HEK293 (cell line): ENCODE data around the gene EPHB3.

Source experiments
- TCF7L2 ChIP-seq: IDR thresholded peaks from 2 replicates; pipeline ENCODE4 v1.6.1; 2011; ENCODE audit warnings: low read depth, mild to moderate bottlenecking, inconsistent platforms, low read length, moderate library complexity, borderline replicate concordance
- YY1 ChIP-seq: fragments of 450-650 bp; formaldehyde crosslinking; IDR thresholded peaks from 2 replicates; pipeline ENCODE4 v1.5.1; 2018; ENCODE audit warnings: missing biosample characterization, missing genetic modification characterization
- ZBTB20 ChIP-seq: fragments of 450-650 bp; formaldehyde crosslinking; IDR thresholded peaks from 2 replicates; pipeline ENCODE4 v1.5.1; 2016; ENCODE audit warnings: missing biosample characterization, missing genetic modification characterization
- ZFP3 ChIP-seq: fragments of 450-650 bp; formaldehyde crosslinking; IDR thresholded peaks from 2 replicates; pipeline ENCODE4 v1.5.1; 2016; ENCODE audit warnings: low read depth, missing biosample characterization, missing genetic modification characterization
- ZNF473 ChIP-seq: fragments of 450-650 bp; formaldehyde crosslinking; IDR thresholded peaks from 2 replicates; pipeline ENCODE4 v1.5.1; 2017; ENCODE audit warnings: missing biosample characterization, missing genetic modification characterization
- ZNF48 ChIP-seq: fragments of 450-650 bp; formaldehyde crosslinking; IDR thresholded peaks from 2 replicates; pipeline ENCODE4 v1.5.1; 2016; ENCODE audit warnings: missing biosample characterization, missing genetic modification characterization
- ZNF529 ChIP-seq: fragments of 450-650 bp; formaldehyde crosslinking; IDR thresholded peaks from 2 replicates; pipeline ENCODE4 v1.5.1; 2017; ENCODE audit warnings: missing genetic modification characterization, missing biosample characterization; ENCODE audit not compliant: insufficient replicate concordance
- TF ChIP-seq, protein P1 (sequence below): fragments of 450-650 bp; formaldehyde crosslinking; IDR thresholded peaks from 2 replicates; pipeline ENCODE4 v1.5.1; 2016; ENCODE audit warnings: missing biosample characterization, missing genetic modification characterization
- TF ChIP-seq, protein P2 (sequence below): sonication (generic); formaldehyde crosslinking; IDR thresholded peaks from 2 replicates; pipeline ENCODE4 v1.8.1; 2022; ENCODE audit warnings: mild to moderate bottlenecking, moderate library complexity, missing genetic modification reagents

DNA sequence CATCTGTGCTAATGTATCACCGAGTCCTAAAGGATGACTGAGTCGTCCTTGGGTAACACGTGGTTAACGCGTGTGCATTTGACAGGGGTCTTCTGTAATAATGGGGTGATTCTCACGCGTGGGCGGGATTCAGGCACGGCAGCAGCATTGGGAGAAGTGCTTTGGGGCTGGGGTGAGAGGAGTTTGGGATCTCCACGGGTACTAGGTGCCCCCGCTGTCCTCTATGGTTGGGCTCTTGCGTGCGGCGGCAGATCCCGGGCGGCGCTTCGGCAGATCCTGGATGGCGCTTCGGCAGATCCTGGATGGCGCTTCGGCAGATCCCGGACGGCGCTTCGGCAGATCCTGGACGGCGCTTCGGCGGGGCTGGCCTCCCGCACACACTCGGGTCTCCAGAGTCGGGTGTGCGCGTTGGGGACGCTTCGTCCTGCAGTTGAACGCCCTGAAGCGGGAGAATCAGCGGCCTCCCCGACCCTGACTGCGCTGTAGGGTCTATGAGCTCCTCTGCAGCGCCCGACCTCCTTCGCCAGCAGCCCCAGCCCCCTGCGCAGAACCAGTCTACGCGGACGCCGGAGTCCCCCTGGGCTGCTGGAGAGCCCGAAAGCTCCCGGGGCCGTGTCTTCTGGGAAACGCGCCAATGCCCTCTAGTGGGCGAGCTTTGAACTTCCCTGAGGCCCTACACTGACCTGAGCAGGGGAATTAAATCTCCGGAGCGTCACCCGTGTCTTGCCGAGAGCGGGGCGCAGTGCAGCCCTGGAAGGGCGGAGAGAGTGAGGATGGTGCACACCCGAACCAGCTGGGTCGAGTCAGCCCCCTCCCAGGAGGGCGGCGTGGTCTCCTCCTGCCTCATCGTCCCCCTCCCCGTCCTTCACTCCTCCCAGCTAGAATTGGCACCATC, 48.1 kb upstream of the EPHB3 start:
- TF ChIP-seq TCF7L2: no peak
- TF ChIP-seq, protein P1, sequence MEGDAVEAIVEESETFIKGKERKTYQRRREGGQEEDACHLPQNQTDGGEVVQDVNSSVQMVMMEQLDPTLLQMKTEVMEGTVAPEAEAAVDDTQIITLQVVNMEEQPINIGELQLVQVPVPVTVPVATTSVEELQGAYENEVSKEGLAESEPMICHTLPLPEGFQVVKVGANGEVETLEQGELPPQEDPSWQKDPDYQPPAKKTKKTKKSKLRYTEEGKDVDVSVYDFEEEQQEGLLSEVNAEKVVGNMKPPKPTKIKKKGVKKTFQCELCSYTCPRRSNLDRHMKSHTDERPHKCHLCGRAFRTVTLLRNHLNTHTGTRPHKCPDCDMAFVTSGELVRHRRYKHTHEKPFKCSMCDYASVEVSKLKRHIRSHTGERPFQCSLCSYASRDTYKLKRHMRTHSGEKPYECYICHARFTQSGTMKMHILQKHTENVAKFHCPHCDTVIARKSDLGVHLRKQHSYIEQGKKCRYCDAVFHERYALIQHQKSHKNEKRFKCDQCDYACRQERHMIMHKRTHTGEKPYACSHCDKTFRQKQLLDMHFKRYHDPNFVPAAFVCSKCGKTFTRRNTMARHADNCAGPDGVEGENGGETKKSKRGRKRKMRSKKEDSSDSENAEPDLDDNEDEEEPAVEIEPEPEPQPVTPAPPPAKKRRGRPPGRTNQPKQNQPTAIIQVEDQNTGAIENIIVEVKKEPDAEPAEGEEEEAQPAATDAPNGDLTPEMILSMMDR: peak; percentile 77
- TF ChIP-seq YY1 (tag by site-specific recombination): no peak
- no peak for TF ChIP-seq ZNF473 (tag by site-specific recombination)
- no peak for TF ChIP-seq ZFP3 (tag by site-specific recombination)
- no peak for TF ChIP-seq ZNF529 (tag by site-specific recombination)
- TF ChIP-seq, protein P2, sequence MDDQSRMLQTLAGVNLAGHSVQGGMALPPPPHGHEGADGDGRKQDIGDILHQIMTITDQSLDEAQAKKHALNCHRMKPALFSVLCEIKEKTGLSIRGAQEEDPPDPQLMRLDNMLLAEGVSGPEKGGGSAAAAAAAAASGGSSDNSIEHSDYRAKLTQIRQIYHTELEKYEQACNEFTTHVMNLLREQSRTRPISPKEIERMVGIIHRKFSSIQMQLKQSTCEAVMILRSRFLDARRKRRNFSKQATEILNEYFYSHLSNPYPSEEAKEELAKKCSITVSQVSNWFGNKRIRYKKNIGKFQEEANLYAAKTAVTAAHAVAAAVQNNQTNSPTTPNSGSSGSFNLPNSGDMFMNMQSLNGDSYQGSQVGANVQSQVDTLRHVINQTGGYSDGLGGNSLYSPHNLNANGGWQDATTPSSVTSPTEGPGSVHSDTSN: no peak
- TF ChIP-seq ZNF48 (tag by site-specific recombination): no peak
- no peak for TF ChIP-seq ZBTB20 (tag by site-specific recombination)
